Mucosa of descending colon (tissue), 3 donors: Measurements from ENCODE around the gene CAPN10. TPM values are rescaled to one million over a fixed set of nuclear protein-coding genes. Genes with fewer than 3 reads are reported as not detected.

Source experiments
- ATAC-seq: fragments of 200-7000 bp; cut with Tn5 transposase; one replicate; pipeline ENCODE4 v1.9.1; 2020; ENCODE audit warnings: mild to moderate bottlenecking, moderate library complexity
- DNase-seq, 3 donors: peaks; one replicate each; pipeline ENCODE4 v3.0.0-alpha.2; 2020
- H3K36me3 ChIP-seq: fragments of 200-600 bp; one replicate; pipeline ENCODE4 v1.8.0; 2021; ENCODE audit warnings: low read depth, mild to moderate bottlenecking
- H3K4me1 ChIP-seq: fragments of 200-600 bp; one replicate; pipeline ENCODE4 v1.8.0; 2021; ENCODE audit warnings: low read depth, mild to moderate bottlenecking
- H3K4me3 ChIP-seq: fragments of 200-600 bp; one replicate; pipeline ENCODE4 v1.8.0; 2021; ENCODE audit warnings: mild to moderate bottlenecking
- H3K9me3 ChIP-seq: fragments of 200-600 bp; one replicate; pipeline ENCODE4 v1.8.0; 2021; ENCODE audit warnings: mild to moderate bottlenecking
- intact Hi-C, 2 donors: fragments of 100-400 bp; cut with DNase I in 1 of 2; cut with micrococcal nuclease in 1 of 2; formaldehyde crosslinking; loops; one replicate each; pipeline versions ENCODE4 v1.11.0 to v1.11.1; 2022; cut with DNase I, micrococcal nuclease
- total RNA-seq, 3 donors: library from RNA; stranded (reverse); fragmentation: NEBNext Ultra II Directional in 2 of 3; extraction: Animal tissue kit (Norgen Biotek cat#: 25700) in 2 of 3; gene quantifications; one replicate each; pipeline versions ENCODE4 v1.2.1 to v1.2.4, GENCODE V29; 2021 to 2023
- TF ChIP-seq, protein P1 (sequence below): fragments of 200-600 bp; IDR thresholded peaks from one replicate; pipeline ENCODE4 v1.8.0; 2022; ENCODE audit warnings: antibody characterized with exemption, mild to moderate bottlenecking
- donor health status: DM: no; HTN: no; CAD: no; lungs with moderate emphysema.
- donor health status: DM: no; HTN: no; CAD: no.
- donor health status: DM: no; HTN: yes; CAD: no.

CAPN10 gene
- total RNA-seq, 3 donors from 2014 or later: 34.0 to 55.5 (median 40.4) TPM

- H3K9me3 ChIP-seq: no peaks in the 10 kb centered on the region
- peaks cover 3% of the 10 kb centered on the region for H3K36me3 ChIP-seq
- peak overlapping the region; percentile 43 for H3K4me3 ChIP-seq
- ATAC-seq (peak; percentile 13), DNase-seq (peak; percentile 75 to 82 (median 80))
- intact Hi-C loops: no loop called here
- H3K4me1 ChIP-seq: peaks cover 57% of the 10 kb centered on the region
- TF ChIP-seq, protein P1, sequence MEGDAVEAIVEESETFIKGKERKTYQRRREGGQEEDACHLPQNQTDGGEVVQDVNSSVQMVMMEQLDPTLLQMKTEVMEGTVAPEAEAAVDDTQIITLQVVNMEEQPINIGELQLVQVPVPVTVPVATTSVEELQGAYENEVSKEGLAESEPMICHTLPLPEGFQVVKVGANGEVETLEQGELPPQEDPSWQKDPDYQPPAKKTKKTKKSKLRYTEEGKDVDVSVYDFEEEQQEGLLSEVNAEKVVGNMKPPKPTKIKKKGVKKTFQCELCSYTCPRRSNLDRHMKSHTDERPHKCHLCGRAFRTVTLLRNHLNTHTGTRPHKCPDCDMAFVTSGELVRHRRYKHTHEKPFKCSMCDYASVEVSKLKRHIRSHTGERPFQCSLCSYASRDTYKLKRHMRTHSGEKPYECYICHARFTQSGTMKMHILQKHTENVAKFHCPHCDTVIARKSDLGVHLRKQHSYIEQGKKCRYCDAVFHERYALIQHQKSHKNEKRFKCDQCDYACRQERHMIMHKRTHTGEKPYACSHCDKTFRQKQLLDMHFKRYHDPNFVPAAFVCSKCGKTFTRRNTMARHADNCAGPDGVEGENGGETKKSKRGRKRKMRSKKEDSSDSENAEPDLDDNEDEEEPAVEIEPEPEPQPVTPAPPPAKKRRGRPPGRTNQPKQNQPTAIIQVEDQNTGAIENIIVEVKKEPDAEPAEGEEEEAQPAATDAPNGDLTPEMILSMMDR: no peak
These were observed 17.6 kb upstream of the CAPN10 start for GRCh38 chr2:240568678-240569522.

GRCh38 chr2:240569523-240569997 lies 17.0 kb upstream of the CAPN10 start:
- peaks cover 50% of the 10 kb centered on the region for H3K4me1 ChIP-seq
- TF ChIP-seq, protein P1: no peak
- intact Hi-C loops: no loop called here
- peaks cover 3% of the 10 kb centered on the region for H3K36me3 ChIP-seq
- H3K9me3 ChIP-seq: no peaks in the 10 kb centered on the region
- peak overlapping the region; percentile 43 for H3K4me3 ChIP-seq
- no peak for ATAC-seq
- peak in 2 of 3 donors; percentile 42 to 65 for DNase-seq

- no peak overlapping the region for H3K4me3 ChIP-seq
- intact Hi-C loops: no loop called here
- H3K9me3 ChIP-seq: no peaks in the 10 kb centered on the region
- DNase-seq (peak in 2 of 3 donors; percentile 53 to 54), ATAC-seq (no peak)
- TF ChIP-seq, protein P1: no peak
- H3K36me3 ChIP-seq: peaks cover 3% of the 10 kb centered on the region
- peaks cover 46% of the 10 kb centered on the region for H3K4me1 ChIP-seq
These were observed 16.5 kb upstream of the CAPN10 start for GRCh38 chr2:240569998-240570530.

DNA sequence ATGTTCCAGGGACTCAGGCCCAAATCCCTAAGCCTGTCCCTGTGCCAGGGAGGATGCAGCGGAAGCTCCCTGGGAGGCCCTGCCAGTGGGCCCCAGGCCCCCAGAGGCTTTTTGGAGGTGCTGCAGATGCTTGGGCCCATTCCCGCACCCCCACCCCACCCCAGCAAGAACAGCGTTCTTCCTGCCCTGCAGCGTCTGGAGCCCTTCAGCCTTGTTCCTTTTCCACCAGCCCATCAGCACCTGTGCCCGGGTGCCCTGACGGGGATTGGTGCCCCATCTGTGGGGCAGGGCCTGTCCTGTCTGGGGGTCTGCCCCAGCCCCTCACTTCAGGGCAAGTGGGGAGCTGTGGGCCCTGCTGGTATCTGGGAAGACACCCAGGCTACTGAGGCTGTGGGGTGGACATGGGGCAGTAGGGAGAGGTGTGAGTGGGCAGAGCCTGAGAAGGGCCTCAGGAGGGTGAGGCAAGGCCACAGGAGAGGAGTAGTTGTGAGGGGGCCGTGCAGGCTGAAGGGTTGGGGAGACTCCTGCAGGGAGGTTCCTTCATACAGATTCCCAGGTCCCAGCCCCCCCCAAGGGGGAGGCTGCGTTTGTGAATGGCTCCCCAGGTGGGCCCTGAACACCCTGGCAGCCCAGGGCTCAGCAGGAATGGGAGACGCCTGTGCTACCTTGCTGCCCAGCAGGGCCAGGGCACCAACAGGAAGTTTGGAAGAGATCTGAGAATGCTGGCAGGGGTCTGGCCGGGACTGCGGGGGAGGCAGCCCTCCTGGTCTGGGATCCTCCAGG lies 15.8 kb upstream of the CAPN10 start:
- ATAC-seq: no peak
- TF ChIP-seq, protein P1: no peak
- H3K4me3 ChIP-seq: no peak overlapping the region
- DNase-seq: peak in 2 of 3 donors; percentile 33 to 47
- peaks cover 40% of the 10 kb centered on the region for H3K4me1 ChIP-seq
- no peaks in the 10 kb centered on the region for H3K9me3 ChIP-seq
- H3K36me3 ChIP-seq: peaks cover 6% of the 10 kb centered on the region
- intact Hi-C loops: no loop called here

- Histone ChIP-seq H3K4me1 (peaks cover 34% of the 10 kb centered on the region), H3K9me3 (no peaks in the 10 kb centered on the region), H3K4me3 (no peak overlapping the region), H3K36me3 (peaks cover 6% of the 10 kb centered on the region)
- peak in 2 of 3 donors; percentile 29 to 43 for DNase-seq
- no peak for ATAC-seq
- TF ChIP-seq, protein P1: no peak
- intact Hi-C loops: no loop called here
These were observed 15.1 kb upstream of the CAPN10 start for GRCh38 chr2:240571314-240571973.
